Progenitor cell of endocrine pancreas (in vitro differentiated cells): ENCODE results near the gene MYO1G. TPM values are rescaled to one million over a fixed set of nuclear protein-coding genes. Genes with fewer than 3 reads are reported as not detected.
A peak's percentile ranks its signal among the peaks of the same experiment; 100 is the strongest.

ENCODE experiments used
- DNase-seq: peaks from one replicate; pipeline ENCODE4 v3.0.0; 2021; ENCODE audit warnings: low spot score; ENCODE audit not compliant: unreplicated experiment
- H3K27ac Mint-ChIP-seq: 2 replicates; pipeline ENCODE4 v1.8.0; 2021; ENCODE audit warnings: mild to moderate bottlenecking, moderate library complexity, mixed read lengths
- H3K27me3 Mint-ChIP-seq: 2 replicates; pipeline ENCODE4 v1.8.0; 2021; ENCODE audit warnings: mixed read lengths
- H3K36me3 Mint-ChIP-seq: 2 replicates; pipeline ENCODE4 v1.8.0; 2022; ENCODE audit warnings: mixed read lengths; ENCODE audit not compliant: insufficient read depth
- H3K4me1 Mint-ChIP-seq: 2 replicates; pipeline ENCODE4 v1.8.0; 2021; ENCODE audit warnings: low read depth, mixed read lengths
- H3K4me3 Mint-ChIP-seq: 2 replicates; pipeline ENCODE4 v1.8.0; 2021; ENCODE audit warnings: low read depth, mild to moderate bottlenecking, moderate library complexity, mixed read lengths
- H3K9me3 Mint-ChIP-seq: 2 replicates; pipeline ENCODE4 v1.8.0; 2021; ENCODE audit warnings: low read depth, mixed read lengths
- CTCF ChIP-seq: fragments of 200-600 bp; sonication (generic); IDR thresholded peaks from one replicate; pipeline ENCODE4 v1.5.0; 2021; ENCODE audit warnings: antibody characterized with exemption, mild to moderate bottlenecking; ENCODE audit not compliant: unreplicated experiment
- total RNA-seq: library from RNA; stranded (reverse); gene quantifications from 2 replicates; pipeline ENCODE4 v1.2.1, GENCODE V29; 2021

The MYO1G gene
- total RNA-seq, 1 donor from 2014 or later = 0.67 TPM

- no peak for TF ChIP-seq CTCF
- H3K36me3 Mint-ChIP-seq = no peaks in the 10 kb centered on the region
- peaks cover 10% of the 10 kb centered on the region for H3K4me1 Mint-ChIP-seq
- no peak for DNase-seq
- H3K27ac Mint-ChIP-seq = peak overlapping the region; percentile 56
- no peak overlapping the region for H3K4me3 Mint-ChIP-seq
- H3K27me3 Mint-ChIP-seq = peaks cover 27% of the 10 kb centered on the region
- H3K9me3 Mint-ChIP-seq = no peaks in the 10 kb centered on the region
These were observed 23.1 kb downstream of the MYO1G start for GRCh38 chr7:44955733-44956132.

- Mint-ChIP-seq H3K4me1 (peaks cover 10% of the 10 kb centered on the region), H3K27me3 (peaks cover 23% of the 10 kb centered on the region), H3K9me3 (no peaks in the 10 kb centered on the region), H3K36me3 (no peaks in the 10 kb centered on the region), H3K4me3 (no peak overlapping the region), H3K27ac (no peak overlapping the region)
- DNase-seq = no peak
- no peak for TF ChIP-seq CTCF
These were observed 25.7 kb downstream of the MYO1G start for GRCh38 chr7:44953156-44953555.

- no peak overlapping the region for H3K27ac Mint-ChIP-seq
- no peaks in the 10 kb centered on the region for H3K4me1 Mint-ChIP-seq
- H3K27me3 Mint-ChIP-seq = peaks cover 34% of the 10 kb centered on the region
- no peak for TF ChIP-seq CTCF
- no peak overlapping the region for H3K4me3 Mint-ChIP-seq
- no peak for DNase-seq
- no peaks in the 10 kb centered on the region for H3K36me3 Mint-ChIP-seq
- H3K9me3 Mint-ChIP-seq = no peaks in the 10 kb centered on the region
These were observed 29.5 kb downstream of the MYO1G start for GRCh38 chr7:44949303-44949702.

GRCh38 chr7:44945479-44945878 is 33.3 kb downstream of the MYO1G start:
- Mint-ChIP-seq H3K9me3 (no peaks in the 10 kb centered on the region), H3K27me3 (peaks cover 27% of the 10 kb centered on the region), H3K4me3 (no peak overlapping the region), H3K36me3 (no peaks in the 10 kb centered on the region), H3K4me1 (no peaks in the 10 kb centered on the region), H3K27ac (no peak overlapping the region)
- no peak for TF ChIP-seq CTCF
- no peak for DNase-seq

GRCh38 chr7:44944821-44945220 is 34.0 kb downstream of the MYO1G start:
- H3K27me3 Mint-ChIP-seq = peaks cover 23% of the 10 kb centered on the region
- DNase-seq = no peak
- no peaks in the 10 kb centered on the region for H3K36me3 Mint-ChIP-seq

More at GRCh38 chr7:44944821-44945220, 34.0 kb downstream of the MYO1G start:
- H3K4me3 Mint-ChIP-seq = no peak overlapping the region
- no peaks in the 10 kb centered on the region for H3K4me1 Mint-ChIP-seq
- H3K27ac Mint-ChIP-seq = no peak overlapping the region
- TF ChIP-seq CTCF = no peak
- no peaks in the 10 kb centered on the region for H3K9me3 Mint-ChIP-seq
